Stimulated activated CD8-positive, alpha-beta memory T cell treated with anti-CD3 and anti-CD28 coated beads, Interleukin-4, amount 100 ng/mL, for 4 hours (primary cell): ENCODE results near the gene GFI1.
"Not testable (repeated sequence)": the region's sequence is repeated elsewhere in the genome, so short reads cannot be mapped to it uniquely, and the experiment has no call there.

Experiments used
- DNase-seq, 2 donors: peaks; one replicate each; pipeline ENCODE4 v3.0.0-alpha.2; 2020; ENCODE audit warnings: low read depth in 2 of 2, low spot score in 1 of 2

The GFI1 gene

GRCh38 chr1:92486251-92487077, at the start of gene GFI1:
TSS of gene GFI1 (minus strand) at chr1:92486925. CDS start at chr1:92483487, 3,438 bp downstream.
- peak in 1 of 2 donors; percentile 70 for DNase-seq

- DNase-seq, result not testable (repeated sequence)
Observed at GRCh38 chr1:92532371-92532770, 45.6 kb upstream of the GFI1 start.

GRCh38 chr1:92531939-92532338, 45.2 kb upstream of the GFI1 start:
- not testable (repeated sequence) for DNase-seq

GRCh38 chr1:92527670-92528069, 40.9 kb upstream of the GFI1 start:
- DNase-seq, result no peak

GRCh38 chr1:92524944-92525590, 38.3 kb upstream of the GFI1 start:
- not testable (repeated sequence) for DNase-seq

- DNase-seq, result no peak
Observed at GRCh38 chr1:92519043-92519442, 32.3 kb upstream of the GFI1 start.

GRCh38 chr1:92516574-92516973, 29.8 kb upstream of the GFI1 start:
- no peak for DNase-seq

- no peak for DNase-seq
Observed at GRCh38 chr1:92515796-92516201, 29.1 kb upstream of the GFI1 start.

GRCh38 chr1:92511541-92511940, 24.8 kb upstream of the GFI1 start:
- DNase-seq, result no peak

- no peak for DNase-seq
Observed at GRCh38 chr1:92509619-92510018, 22.9 kb upstream of the GFI1 start.

GRCh38 chr1:92505015-92505692, 18.4 kb upstream of the GFI1 start:
- DNase-seq, result no peak

GRCh38 chr1:92504291-92505014, 17.7 kb upstream of the GFI1 start:
- no peak for DNase-seq

- no peak for DNase-seq
Observed at GRCh38 chr1:92503926-92504285, 17.2 kb upstream of the GFI1 start.

GRCh38 chr1:92503043-92503925, 16.6 kb upstream of the GFI1 start:
- no peak for DNase-seq

GRCh38 chr1:92502247-92502646, 15.5 kb upstream of the GFI1 start:
- no peak for DNase-seq

GRCh38 chr1:92500552-92500951, 13.8 kb upstream of the GFI1 start:
- no peak for DNase-seq

GRCh38 chr1:92495392-92496063, 8.8 kb upstream of the GFI1 start:
- DNase-seq, result no peak

- no peak for DNase-seq
Observed at GRCh38 chr1:92494485-92495141, 7.9 kb upstream of the GFI1 start.

- DNase-seq, result no peak
Observed at GRCh38 chr1:92493139-92493538, 6.4 kb upstream of the GFI1 start.
